OCI-LY3 (cell line): Measurements from ENCODE around the gene SLC29A3.
A peak's percentile ranks its signal among the peaks of the same experiment; 100 is the strongest.

ENCODE experiments used
- H2AFZ ChIP-seq: fragments of 200-600, 300-600 bp; shearing (Covaris generic); 2 replicates; pipeline ENCODE4 v1.6.0; 2014; ENCODE audit warnings: antibody characterized with exemption, low read depth, low read length
- H3K27ac ChIP-seq: fragments of 200-600, 300-600 bp; sonication (generic); 2 replicates; pipeline ENCODE4 v1.5.1; 2014; ENCODE audit warnings: mild to moderate bottlenecking, low read length, moderate library complexity, mixed read lengths
- H3K27me3 ChIP-seq: fragments of 200-600, 300-600 bp; sonication (generic); 2 replicates; pipeline ENCODE4 v1.6.1; 2014; ENCODE audit warnings: low read depth, low read length, mixed read lengths
- H3K36me3 ChIP-seq: fragments of 200-600, 300-600 bp; sonication (generic); replicated peaks from 2 replicates; pipeline ENCODE3; 2014; ENCODE audit warnings: low read depth, low read length, mixed read lengths
- H3K4me1 ChIP-seq: fragments of 300-600, 200-600 bp; sonication (generic); 2 replicates; pipeline ENCODE4 v1.6.1; 2014; ENCODE audit warnings: low read length, mixed read lengths
- H3K4me2 ChIP-seq: fragments of 200-600, 300-600 bp; sonication (generic); 2 replicates; pipeline ENCODE4 v1.6.1; 2014; ENCODE audit warnings: low read length, mixed read lengths
- H3K4me3 ChIP-seq: fragments of 300-600, 200-600 bp; sonication (generic); 2 replicates; pipeline ENCODE4 v1.5.1; 2014; ENCODE audit warnings: antibody characterized with exemption, mild to moderate bottlenecking, low read length, moderate library complexity
- H3K79me2 ChIP-seq: fragments of 300-600, 200-600 bp; shearing (Covaris generic); 2 replicates; pipeline ENCODE4 v1.6.1; 2014; ENCODE audit warnings: mild to moderate bottlenecking, low read length, mixed read lengths
- H3K9ac ChIP-seq: fragments of 300-600, 200-600 bp; shearing (Covaris generic); 2 replicates; pipeline ENCODE4 v1.6.0; 2014; ENCODE audit warnings: mild to moderate bottlenecking, low read length, moderate library complexity
- H3K9me3 ChIP-seq: fragments of 200-600, 300-600 bp; shearing (Covaris generic); 2 replicates; pipeline ENCODE4 v1.6.1; 2014; ENCODE audit warnings: low read length, mixed read lengths; ENCODE audit not compliant: insufficient read depth
- H4K20me1 ChIP-seq: fragments of 200-600, 300-600 bp; sonication (generic); 2 replicates; pipeline ENCODE4 v1.6.1; 2016; ENCODE audit warnings: low read length, mixed read lengths; ENCODE audit not compliant: insufficient read depth
- CTCF ChIP-seq: fragments of 200-600, 300-600 bp; sonication (generic); IDR thresholded peaks from 2 replicates; pipeline ENCODE4 v1.5.1; 2014; ENCODE audit warnings: antibody characterized with exemption, low read length, low read depth
- EZH2phosphoT487 ChIP-seq: fragments of 200-600 bp; shearing (Covaris generic); IDR thresholded peaks from 2 replicates; pipeline ENCODE4 v1.6.1; 2018; ENCODE audit warnings: antibody characterized with exemption, mixed run types, low read depth

The SLC29A3 gene

GRCh38 chr10:71300555-71301370 lies 18.3 kb upstream of the SLC29A3 start:
- Histone ChIP-seq H4K20me1 (no peaks in the 10 kb centered on the region), H3K36me3 (no peaks in the 10 kb centered on the region), H3K9ac (no peak overlapping the region), H3K4me2 (no peak overlapping the region), H2AFZ (no peak overlapping the region), H3K79me2 (no peaks in the 10 kb centered on the region), H3K4me3 (no peak overlapping the region), H3K9me3 (no peaks in the 10 kb centered on the region), H3K27ac (no peak overlapping the region), H3K4me1 (peaks cover 22% of the 10 kb centered on the region), H3K27me3 (no peaks in the 10 kb centered on the region)
- TF ChIP-seq EZH2phosphoT487: no peak
- no peak for TF ChIP-seq CTCF

GRCh38 chr10:71301371-71301916 lies 17.6 kb upstream of the SLC29A3 start:
- TF ChIP-seq CTCF (no peak), EZH2phosphoT487 (no peak)
- no peaks in the 10 kb centered on the region for H3K27me3 ChIP-seq
- no peak overlapping the region for H3K9ac ChIP-seq
- H3K9me3 ChIP-seq: no peaks in the 10 kb centered on the region
- H4K20me1 ChIP-seq: no peaks in the 10 kb centered on the region
- H3K36me3 ChIP-seq: no peaks in the 10 kb centered on the region
- H3K4me3 ChIP-seq: no peak overlapping the region
- H3K4me1 ChIP-seq: peaks cover 22% of the 10 kb centered on the region
- no peaks in the 10 kb centered on the region for H3K79me2 ChIP-seq
- H3K4me2 ChIP-seq: no peak overlapping the region
- H2AFZ ChIP-seq: no peak overlapping the region
- no peak overlapping the region for H3K27ac ChIP-seq

GRCh38 chr10:71302451-71302850 lies 16.6 kb upstream of the SLC29A3 start:
- Histone ChIP-seq H3K9ac (no peak overlapping the region), H3K36me3 (no peaks in the 10 kb centered on the region)
- no peak for TF ChIP-seq EZH2phosphoT487
- no peak for TF ChIP-seq CTCF

GRCh38 chr10:71302874-71303568 lies 16.0 kb upstream of the SLC29A3 start:
- Histone ChIP-seq H3K27me3 (no peaks in the 10 kb centered on the region), H3K9me3 (no peaks in the 10 kb centered on the region), H3K36me3 (no peaks in the 10 kb centered on the region), H2AFZ (no peak overlapping the region), H3K4me1 (peaks cover 24% of the 10 kb centered on the region), H3K27ac (no peak overlapping the region), H3K9ac (no peak overlapping the region), H3K4me3 (no peak overlapping the region), H3K79me2 (no peaks in the 10 kb centered on the region), H4K20me1 (no peaks in the 10 kb centered on the region), H3K4me2 (no peak overlapping the region)
- no peak for TF ChIP-seq EZH2phosphoT487
- peak; percentile 48 for TF ChIP-seq CTCF

More at GRCh38 chr10:71302451-71302850, 16.6 kb upstream of the SLC29A3 start:
- Histone ChIP-seq H3K27ac (no peak overlapping the region), H3K79me2 (no peaks in the 10 kb centered on the region), H3K4me2 (no peak overlapping the region), H4K20me1 (no peaks in the 10 kb centered on the region), H2AFZ (no peak overlapping the region), H3K4me1 (peaks cover 22% of the 10 kb centered on the region), H3K9me3 (no peaks in the 10 kb centered on the region), H3K27me3 (no peaks in the 10 kb centered on the region), H3K4me3 (no peak overlapping the region)
